NCI-H2227 treated with DMSO at 0.1 percent for 48 hours (cell line): ENCODE data around the gene JMJD1C.
"Not testable (repeated sequence)": the region's sequence is repeated elsewhere in the genome, so short reads cannot be mapped to it uniquely, and the experiment has no call there.

Experiments used
- DNase-seq: peaks from one replicate; lab custom pipeline; 2025; lab: John Stamatoyannopoulos, UW

JMJD1C gene

DNA sequence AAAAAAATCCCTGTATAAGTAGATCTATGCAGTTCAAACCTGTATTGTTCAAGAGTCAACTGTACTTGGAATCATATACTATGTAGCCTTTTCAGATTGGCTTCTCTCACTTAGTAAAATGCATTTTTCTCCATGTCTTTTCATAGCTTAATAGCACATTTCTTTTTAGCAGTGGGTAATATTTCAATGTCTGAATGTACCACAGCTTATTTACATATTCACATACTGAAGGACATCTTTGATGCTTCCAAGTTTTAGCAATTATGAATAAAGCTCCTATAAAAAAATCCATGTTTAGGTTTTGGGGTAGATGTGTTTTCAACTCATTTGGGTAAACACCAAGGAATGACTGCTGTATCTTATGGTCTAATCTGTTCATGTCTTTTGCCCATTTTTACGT, 177.6 kb downstream of the JMJD1C start:
- no peak for DNase-seq

GRCh38 chr10:63286754-63287264, 179.0 kb downstream of the JMJD1C start:
- DNase-seq = no peak

DNA sequence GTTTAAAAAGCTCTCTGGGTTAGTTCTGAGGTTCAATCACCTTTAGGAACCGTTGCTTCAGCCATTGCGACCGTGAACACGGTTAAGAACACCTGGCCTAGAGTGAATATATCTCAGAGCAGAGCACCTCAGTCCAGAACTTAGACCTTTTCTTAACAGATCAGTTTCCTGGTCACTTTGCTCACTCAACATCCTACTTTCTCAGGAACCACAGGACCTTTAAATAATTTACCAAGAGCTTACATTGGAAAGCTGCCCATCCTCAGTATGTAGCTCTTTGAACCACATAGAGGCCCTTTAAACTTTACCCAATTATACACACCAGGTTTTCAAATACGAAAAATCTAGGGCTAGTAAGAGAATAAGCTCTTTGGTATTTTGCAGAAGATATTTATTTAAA, 179.4 kb downstream of the JMJD1C start:
- no peak for DNase-seq

DNA sequence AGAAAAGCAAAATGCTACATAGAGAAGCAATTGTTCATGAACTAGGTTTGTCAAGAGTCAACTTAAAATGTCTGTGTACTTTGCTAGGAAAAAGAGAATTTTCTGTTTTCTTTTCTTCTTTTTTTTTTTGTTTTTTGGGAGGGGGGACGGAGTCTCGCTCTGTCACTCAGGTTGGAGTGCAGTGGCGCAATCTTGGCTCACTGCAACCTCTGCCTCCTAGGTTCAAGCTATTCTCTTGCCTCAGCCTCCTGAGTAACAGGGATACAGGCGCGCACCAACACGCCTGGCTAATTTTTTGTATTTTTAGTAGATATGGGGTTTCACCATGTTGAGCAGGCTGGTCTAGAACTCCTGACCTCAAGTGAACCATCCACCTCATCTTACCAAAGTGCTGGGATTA, 181.9 kb downstream of the JMJD1C start:
- DNase-seq = not testable (repeated sequence)

DNA sequence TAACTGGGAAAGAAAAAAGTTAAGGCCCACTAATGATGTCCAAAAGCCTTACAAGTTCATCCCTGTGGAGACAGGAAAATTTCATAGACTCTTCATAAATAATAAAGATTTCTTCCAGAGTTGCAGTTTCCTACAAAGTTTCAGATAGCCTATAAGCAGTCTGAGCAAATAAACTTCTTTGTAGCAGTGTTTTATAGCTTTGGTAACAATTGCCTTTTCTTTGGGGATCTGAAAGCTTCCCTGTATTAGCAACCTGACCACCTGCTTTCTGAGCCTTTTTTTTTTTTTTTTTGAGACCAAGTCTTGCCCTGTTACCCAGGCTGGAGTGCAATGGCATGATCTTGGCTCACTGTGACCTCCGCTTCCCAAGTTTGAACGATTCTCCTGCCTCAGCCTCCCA, 182.7 kb downstream of the JMJD1C start:
- DNase-seq = no peak

DNA sequence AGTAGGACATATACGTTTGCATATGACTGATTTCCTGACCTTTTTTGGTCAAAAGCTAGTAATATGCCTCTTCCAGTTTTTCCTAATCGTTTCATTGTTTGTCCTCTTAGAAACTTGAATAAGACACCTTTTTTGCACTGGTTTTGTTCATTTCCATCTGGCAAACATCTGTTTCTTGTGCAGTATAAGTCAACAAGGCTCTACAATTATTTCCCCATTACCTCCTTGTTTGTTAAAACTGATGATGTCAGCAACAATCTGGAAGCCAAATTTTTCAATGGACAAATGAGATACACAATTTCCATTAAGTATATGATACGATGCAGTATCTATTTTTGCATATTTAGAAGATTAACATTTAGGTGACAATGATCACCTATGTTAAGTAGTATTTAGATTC, 183.8 kb downstream of the JMJD1C start:
- no peak for DNase-seq

GRCh38 chr10:63280386-63280785, 185.4 kb downstream of the JMJD1C start:
- no peak for DNase-seq

GRCh38 chr10:63275094-63275493, 190.7 kb downstream of the JMJD1C start:
- DNase-seq = no peak

GRCh38 chr10:63273577-63273976, 192.2 kb downstream of the JMJD1C start:
- DNase-seq = no peak

DNA sequence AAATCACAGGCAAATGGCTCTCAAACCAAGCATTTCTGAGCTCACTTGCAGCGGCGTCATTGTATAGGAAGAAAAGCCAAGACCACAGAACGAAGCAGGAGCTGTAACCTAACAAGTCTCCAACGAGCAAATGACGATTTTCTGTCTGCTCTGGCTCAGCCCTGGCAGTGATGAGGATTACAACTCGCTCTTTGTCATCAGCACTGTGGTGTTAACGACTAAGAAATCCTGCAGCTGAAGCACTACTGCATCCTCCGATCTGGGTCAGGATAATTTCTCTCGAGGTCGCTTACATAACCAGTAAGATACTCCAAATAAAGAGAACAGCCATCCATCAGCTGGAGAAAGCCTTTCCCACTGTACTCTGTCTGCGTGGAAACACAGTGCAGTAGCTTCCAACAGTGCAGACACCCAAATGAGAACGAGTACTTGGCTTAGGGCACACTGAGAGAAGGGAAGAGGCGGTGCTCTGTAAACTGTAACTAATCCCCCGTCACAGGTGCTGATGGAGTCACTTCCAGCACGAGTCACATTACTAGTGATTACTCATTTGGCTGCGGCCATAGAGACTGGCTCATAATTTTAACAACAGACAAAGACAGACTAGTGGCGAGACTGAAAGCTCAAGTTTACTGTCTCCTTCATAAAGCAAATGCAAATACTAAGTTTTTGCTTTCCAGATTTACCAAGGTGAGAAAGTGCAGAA, 196.8 kb downstream of the JMJD1C start:
- peak; percentile 73 for DNase-seq

GRCh38 chr10:63268149-63268797, 197.5 kb downstream of the JMJD1C start:
- DNase-seq = peak; percentile 19

GRCh38 chr10:63267414-63268148, 198.2 kb downstream of the JMJD1C start:
- peak; percentile 19 for DNase-seq

DNA sequence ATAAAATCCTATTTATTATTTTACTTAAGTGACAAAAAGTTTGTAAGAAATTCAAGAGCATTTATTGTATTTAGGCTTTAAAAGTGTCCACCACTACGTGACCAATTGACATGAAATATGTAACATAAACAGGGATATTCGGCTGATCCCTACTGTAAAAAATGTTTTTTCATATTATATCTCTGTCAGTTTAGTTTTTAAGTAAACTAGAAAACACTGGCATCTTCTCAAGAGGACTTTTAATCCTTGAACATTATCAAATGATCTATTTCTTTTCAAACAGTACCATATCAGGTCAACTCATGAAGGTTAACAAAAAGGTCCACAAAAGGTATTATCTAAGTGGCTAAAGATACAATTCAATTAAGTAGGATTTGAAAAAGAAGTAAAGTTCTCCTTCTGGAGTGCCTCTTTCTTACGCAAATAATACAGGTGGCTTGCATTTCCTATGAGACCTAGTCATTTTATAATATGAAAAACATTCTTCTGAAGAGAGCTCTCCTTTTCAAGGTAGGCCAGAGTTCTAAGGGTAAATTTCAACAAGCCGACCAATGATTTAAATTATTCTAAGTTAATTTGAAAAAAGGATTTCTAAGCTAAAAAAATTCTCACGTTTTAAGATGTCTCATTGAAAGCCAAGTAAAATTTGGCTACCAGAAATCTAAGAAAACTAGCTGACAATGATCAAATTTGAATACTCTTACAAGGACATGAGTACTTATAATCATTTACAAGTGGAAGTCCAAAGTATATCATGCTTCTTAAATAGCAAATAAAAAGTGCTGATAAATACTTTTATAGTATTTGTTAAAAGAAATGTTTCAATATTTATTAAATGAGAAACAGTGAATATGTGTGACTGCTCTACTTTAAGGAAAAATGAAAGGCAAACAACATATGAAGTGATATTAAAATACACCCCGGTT, 199.1 kb downstream of the JMJD1C start:
- no peak for DNase-seq

GRCh38 chr10:63265683-63266235, 200.0 kb downstream of the JMJD1C start:
- no peak for DNase-seq

GRCh38 chr10:63265222-63265617, 200.6 kb downstream of the JMJD1C start:
- DNase-seq = no peak

DNA sequence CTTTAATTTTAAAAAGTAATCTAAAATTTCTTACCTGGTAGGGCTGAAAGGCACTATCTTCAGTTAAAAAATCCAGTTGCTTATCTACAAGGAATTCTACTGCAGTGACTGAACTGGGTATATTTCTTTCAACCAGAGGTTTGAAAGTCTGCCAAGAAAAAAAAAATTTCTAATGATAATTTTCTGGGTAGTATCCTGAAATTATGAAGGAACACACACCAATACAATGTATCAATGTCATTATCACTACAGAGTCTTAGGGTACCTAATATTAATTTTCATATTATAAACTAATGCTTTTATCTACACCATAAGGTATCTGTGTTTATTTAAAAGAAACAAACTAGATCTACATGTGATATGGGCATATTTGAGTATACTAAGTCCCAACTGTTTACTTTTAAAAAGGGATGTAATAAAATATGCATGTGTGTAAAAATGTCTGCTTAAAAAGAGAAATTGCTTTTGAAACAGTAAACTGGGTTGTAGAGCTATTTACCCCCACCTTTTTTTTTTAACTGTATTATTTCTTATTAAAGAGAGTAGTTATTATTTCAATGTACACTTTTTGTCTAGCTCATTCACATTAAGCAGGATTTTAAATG, 201.1 kb downstream of the JMJD1C start:
- no peak for DNase-seq

DNA sequence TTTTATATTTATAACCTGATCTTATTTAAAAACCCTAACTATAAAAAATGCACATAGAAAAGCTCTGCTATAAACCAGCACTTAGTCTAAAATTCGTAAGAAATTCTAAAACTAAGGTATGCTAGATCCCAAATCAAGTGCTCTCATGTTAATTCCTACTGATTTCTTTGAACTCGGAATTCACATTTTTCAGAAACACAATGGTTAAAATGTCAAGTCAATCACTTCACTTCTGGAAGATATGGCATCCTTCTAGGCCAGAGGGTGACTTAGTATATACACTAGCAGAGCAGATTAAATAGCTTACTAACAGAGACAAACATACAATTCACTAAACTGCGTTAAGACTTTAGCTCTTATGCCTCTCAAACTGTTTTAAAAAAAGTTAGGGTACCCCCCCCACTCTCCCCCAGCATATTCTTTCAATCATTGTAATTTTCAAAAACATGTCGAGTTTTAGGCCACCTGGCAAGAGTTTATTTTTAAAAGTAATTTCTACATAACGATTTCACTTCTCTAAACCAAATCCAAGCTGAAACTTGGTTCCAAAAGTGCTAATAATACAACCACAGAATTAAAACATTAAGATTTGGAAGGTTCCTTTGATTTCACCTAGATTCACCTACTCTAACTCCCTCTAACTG, 203.2 kb downstream of the JMJD1C start:
- DNase-seq = no peak

GRCh38 chr10:63261496-63261895, 204.3 kb downstream of the JMJD1C start:
- DNase-seq = no peak

- no peak for DNase-seq
Observed at GRCh38 chr10:63260860-63261251, 204.9 kb downstream of the JMJD1C start.

- DNase-seq = no peak
Observed at GRCh38 chr10:63260103-63260859, 205.5 kb downstream of the JMJD1C start.
